ENCODE data around the gene CARD8. TPM values are rescaled to one million over a fixed set of nuclear protein-coding genes. Genes with fewer than 3 reads are reported as not detected.
A peak's percentile ranks its signal among the peaks of the same experiment; 100 is the strongest.

Gene CARD8
- total RNA-seq, 2 experiments from 2014 or later: 71.1 to 73.1 TPM

- CTCF ChIA-PET: interaction anchor here (0.7 to 1.2 kb wide), 3 partner anchors 21 to 41 kb away, joined by 3 to 4 read pairs (median 4); no protein-coding TSS in a partner anchor
- Histone ChIP-seq H3K27me3 (ENCODE audit: control insufficient read depth in 1 of 2, insufficient read depth in 2 of 2, low read length in 2 of 2) (no peaks in the 10 kb centered on the region), H3K27ac (ENCODE audit: low read depth in 1 of 2, low read length in 2 of 2) (no peak overlapping the region), H3K4me3 (ENCODE audit: low read length) (no peak overlapping the region), H3K4me1 (ENCODE audit: insufficient read depth, low read length) (peaks cover 3% of the 10 kb centered on the region), H3K9me3 (ENCODE audit: control insufficient read depth in 1 of 2, insufficient read depth in 1 of 2, low read length in 2 of 2) (no peaks in the 10 kb centered on the region), H3K36me3 (ENCODE audit: insufficient read depth, low read length) (peaks cover 66% of the 10 kb centered on the region)
- Mint-ChIP-seq H3K4me3 (no peak overlapping the region), H3K4me1 (ENCODE audit: low read depth) (peaks cover 16% of the 10 kb centered on the region), H3K27me3 (no peaks in the 10 kb centered on the region), H3K27ac (no peak overlapping the region), H3K36me3 (ENCODE audit: low read depth) (peaks cover 76% of the 10 kb centered on the region), H3K9me3 (no peaks in the 10 kb centered on the region)
- POLR2A ChIA-PET: interaction anchor here (1.7 kb wide), 1 partner anchor 36 kb away, joined by 4 read pairs; no protein-coding TSS in a partner anchor
- intact Hi-C loops (cut with DNase I, micrococcal nuclease): no loop called here
- ATAC-seq (ENCODE audit: poor library complexity) (no peak), DNase-seq (no peak)
- TF ChIP-seq, protein P1, sequence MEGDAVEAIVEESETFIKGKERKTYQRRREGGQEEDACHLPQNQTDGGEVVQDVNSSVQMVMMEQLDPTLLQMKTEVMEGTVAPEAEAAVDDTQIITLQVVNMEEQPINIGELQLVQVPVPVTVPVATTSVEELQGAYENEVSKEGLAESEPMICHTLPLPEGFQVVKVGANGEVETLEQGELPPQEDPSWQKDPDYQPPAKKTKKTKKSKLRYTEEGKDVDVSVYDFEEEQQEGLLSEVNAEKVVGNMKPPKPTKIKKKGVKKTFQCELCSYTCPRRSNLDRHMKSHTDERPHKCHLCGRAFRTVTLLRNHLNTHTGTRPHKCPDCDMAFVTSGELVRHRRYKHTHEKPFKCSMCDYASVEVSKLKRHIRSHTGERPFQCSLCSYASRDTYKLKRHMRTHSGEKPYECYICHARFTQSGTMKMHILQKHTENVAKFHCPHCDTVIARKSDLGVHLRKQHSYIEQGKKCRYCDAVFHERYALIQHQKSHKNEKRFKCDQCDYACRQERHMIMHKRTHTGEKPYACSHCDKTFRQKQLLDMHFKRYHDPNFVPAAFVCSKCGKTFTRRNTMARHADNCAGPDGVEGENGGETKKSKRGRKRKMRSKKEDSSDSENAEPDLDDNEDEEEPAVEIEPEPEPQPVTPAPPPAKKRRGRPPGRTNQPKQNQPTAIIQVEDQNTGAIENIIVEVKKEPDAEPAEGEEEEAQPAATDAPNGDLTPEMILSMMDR (IDR thresholded peaks at IDR 0.05): no peak
Measured at GRCh38 chr19:48239120-48239519, 16.6 kb downstream of the CARD8 start.

GRCh38 chr19:48237057-48237456, 18.7 kb downstream of the CARD8 start:
- peaks cover 89% of the 10 kb centered on the region for H3K36me3 Mint-ChIP-seq (ENCODE audit: low read depth)
- TF ChIP-seq, protein P1 (IDR thresholded peaks at IDR 0.05): no peak
- H3K36me3 ChIP-seq (ENCODE audit: insufficient read depth, low read length): peaks cover 80% of the 10 kb centered on the region

DNA sequence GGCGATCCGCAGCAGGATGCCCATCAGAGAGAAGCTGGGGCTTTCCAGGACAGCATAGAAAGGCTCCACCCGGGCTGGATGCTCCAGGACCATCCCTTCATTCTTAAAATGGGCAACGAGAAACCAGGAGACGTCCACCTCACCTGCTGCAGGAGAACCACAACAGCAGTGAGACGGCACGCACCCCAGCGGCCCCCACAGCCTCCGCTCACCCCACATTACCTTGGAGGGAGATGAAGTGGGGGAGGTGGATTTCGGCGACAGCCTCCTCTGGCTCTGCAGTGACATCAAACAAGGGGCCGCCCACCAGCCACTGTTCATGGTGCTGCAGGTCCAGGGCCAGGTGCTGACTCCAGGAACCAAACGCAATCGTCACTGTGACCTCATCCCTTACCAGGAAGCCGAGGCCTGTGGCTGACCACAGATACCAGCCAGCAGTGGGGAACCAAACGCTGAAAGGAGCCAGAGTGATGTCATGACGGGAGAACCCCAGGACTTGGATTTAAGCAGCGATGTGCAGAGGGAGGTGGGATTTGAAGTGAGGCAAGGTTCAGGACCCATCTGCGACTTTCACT, 25.1 kb downstream of the CARD8 start:
- H3K4me1 ChIP-seq (ENCODE audit: insufficient read depth, low read length): peaks cover 3% of the 10 kb centered on the region
- DNase-seq: peak in 4 of 14 experiments; percentile 11 to 50 (median 28)
- H3K4me3 Mint-ChIP-seq: no peak overlapping the region
- H3K36me3 ChIP-seq (ENCODE audit: insufficient read depth, low read length): peaks cover 93% of the 10 kb centered on the region
- no peak overlapping the region for H3K4me3 ChIP-seq (ENCODE audit: low read length)
- no peaks in the 10 kb centered on the region for H3K9me3 Mint-ChIP-seq
- no peaks in the 10 kb centered on the region for H3K4me1 Mint-ChIP-seq (ENCODE audit: low read depth)
- no peaks in the 10 kb centered on the region for H3K27me3 ChIP-seq (ENCODE audit: control insufficient read depth in 1 of 2, insufficient read depth in 2 of 2, low read length in 2 of 2)
- H3K27ac Mint-ChIP-seq: no peak overlapping the region
- ChIA-PET CTCF (interaction anchor here (3.7 kb wide), 1 partner anchor 29 kb away, joined by 14 read pairs; no protein-coding TSS in a partner anchor), POLR2A (interaction anchor here (1.3 kb wide), 1 partner anchor 19 kb away, joined by 4 read pairs; no protein-coding TSS in a partner anchor)
- no peak overlapping the region for H3K27ac ChIP-seq (ENCODE audit: low read depth in 1 of 2, low read length in 2 of 2)
- TF ChIP-seq, protein P1 (IDR thresholded peaks at IDR 0.05): no peak
- no peak for ATAC-seq (ENCODE audit: poor library complexity)
- H3K9me3 ChIP-seq (ENCODE audit: control insufficient read depth in 1 of 2, insufficient read depth in 1 of 2, low read length in 2 of 2): no peaks in the 10 kb centered on the region
- intact Hi-C loops (cut with DNase I, micrococcal nuclease): no loop called here
- H3K36me3 Mint-ChIP-seq (ENCODE audit: low read depth): peaks cover 90% of the 10 kb centered on the region
- H3K27me3 Mint-ChIP-seq: no peaks in the 10 kb centered on the region

More at GRCh38 chr19:48237057-48237456, 18.7 kb downstream of the CARD8 start:
- Histone ChIP-seq H3K27ac (ENCODE audit: low read depth in 1 of 2, low read length in 2 of 2) (no peak overlapping the region), H3K27me3 (ENCODE audit: control insufficient read depth in 1 of 2, insufficient read depth in 2 of 2, low read length in 2 of 2) (no peaks in the 10 kb centered on the region), H3K9me3 (ENCODE audit: control insufficient read depth in 1 of 2, insufficient read depth in 1 of 2, low read length in 2 of 2) (no peaks in the 10 kb centered on the region), H3K4me1 (ENCODE audit: insufficient read depth, low read length) (no peaks in the 10 kb centered on the region), H3K4me3 (ENCODE audit: low read length) (no peak overlapping the region)
- POLR2A ChIA-PET: no interaction called here
- no peak for DNase-seq
- ATAC-seq (ENCODE audit: poor library complexity): no peak
- Mint-ChIP-seq H3K4me3 (no peak overlapping the region), H3K27me3 (no peaks in the 10 kb centered on the region), H3K9me3 (no peaks in the 10 kb centered on the region), H3K4me1 (ENCODE audit: low read depth) (peaks cover 9% of the 10 kb centered on the region), H3K27ac (peak overlapping the region; percentile 24)
- CTCF ChIA-PET: interaction anchor here (0.9 to 1.7 kb wide), 2 partner anchors 24 to 252 kb away, joined by 3 to 5 read pairs; no protein-coding TSS in a partner anchor
- intact Hi-C loops (cut with DNase I, micrococcal nuclease): no loop called here
